Measurements from ENCODE around the gene IGFBP5.

IGFBP5 gene

DNA sequence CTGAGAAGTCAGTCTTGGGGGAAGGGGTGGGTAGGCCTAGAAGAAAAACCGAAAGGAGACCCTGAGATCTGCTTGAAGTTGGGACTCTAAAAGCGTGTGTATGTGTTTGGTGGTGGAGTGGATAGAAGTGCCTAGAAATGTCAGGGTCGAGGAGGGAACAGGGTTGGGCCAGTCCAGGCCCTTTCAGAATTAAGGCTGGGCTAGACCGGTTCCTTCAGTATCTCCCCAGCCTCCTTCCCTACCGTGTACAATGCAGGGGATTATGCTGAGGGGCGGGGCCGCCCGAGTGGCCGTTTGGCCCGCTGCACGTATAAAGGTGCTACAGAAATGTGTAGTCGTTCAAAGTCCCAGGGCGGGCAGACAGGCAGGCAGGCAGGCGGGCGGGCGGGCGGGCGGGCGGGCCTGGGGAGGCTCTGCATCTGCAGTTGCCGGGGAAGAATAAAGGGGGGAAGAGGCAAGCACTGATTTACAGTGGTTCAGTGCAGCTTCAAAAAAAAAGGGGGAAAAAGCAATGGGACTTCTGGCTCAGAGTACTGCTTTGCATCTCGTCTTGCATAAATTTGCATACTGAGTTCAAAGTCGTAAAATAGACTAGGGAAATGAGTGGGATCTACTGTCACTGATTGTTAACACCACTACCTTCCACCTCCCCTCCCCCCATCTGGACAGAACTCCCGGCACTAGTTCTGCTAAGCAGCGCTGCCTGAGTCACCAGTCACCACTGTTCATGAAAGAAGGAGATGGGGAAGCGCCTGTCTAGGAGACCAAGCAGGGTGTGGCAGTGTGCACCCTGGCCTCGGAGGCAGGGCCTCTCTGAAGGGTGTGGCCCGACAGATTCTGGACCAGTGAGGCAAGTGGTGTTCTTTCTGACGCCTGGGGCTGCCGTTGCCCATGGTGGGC is 58.5 kb downstream of the IGFBP5 start:
- DNase-seq: no peak

DNA sequence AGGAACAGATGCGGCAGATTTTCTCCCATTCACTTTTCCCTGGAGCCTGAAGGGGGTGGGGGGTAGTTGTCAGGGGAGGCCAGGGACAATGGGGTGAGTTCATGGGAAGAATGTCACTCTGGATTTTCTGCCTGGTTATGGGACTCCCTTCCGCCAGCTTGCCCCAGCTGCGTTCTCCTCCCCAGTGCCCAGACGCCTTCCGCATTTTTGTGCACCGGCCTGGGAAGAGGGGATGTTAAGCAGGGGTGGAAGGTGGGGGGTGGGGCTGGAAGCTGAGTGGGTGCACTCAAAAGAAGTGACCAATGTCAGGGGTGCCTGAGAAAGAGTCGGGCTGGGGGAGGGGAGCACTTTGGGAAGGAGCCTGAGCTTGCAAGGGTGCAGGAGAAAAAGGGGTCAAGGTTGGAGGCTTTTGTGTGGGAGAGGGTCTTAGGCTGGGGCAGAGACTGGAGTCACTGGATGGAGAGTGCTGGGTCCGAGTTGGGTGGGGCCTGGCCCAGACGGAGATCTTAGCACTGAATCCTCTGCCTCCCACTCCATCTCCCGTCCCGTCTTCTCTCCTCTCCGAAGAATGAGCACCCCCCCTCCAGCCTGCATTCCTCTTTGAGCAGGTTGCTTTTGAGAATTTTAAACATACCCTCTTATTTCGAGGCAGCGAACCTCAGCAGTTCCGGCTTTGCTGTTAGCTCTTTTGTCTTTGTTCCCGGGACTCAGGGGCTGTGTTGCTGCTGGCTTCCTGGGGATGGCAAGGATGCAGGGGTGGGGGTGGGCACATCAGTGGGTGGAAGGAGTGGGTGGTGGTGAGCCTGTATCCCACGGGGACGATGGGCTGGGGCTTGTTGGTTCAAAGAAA is 59.4 kb downstream of the IGFBP5 start:
- no peak for DNase-seq

DNA sequence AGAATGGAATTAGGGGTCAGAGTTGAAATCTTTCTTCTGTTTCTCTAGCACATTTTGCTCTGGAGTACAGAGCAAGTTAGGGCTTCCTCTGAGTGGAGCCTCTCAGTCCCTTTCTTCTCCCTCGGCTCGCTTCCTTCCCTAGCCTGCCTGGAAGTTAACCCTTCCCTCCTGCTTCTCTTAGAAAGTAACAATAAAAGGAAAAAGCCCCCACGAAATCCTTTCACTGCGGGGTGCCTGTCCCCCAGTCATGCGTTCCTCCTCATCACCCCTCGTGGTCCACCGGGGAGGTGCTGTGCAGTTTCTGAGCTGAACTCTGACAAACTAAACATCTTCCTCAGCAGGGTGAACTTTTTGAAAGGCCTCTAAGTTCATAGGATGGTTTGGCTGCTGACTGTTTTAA is 60.2 kb downstream of the IGFBP5 start:
- DNase-seq: no peak

DNA sequence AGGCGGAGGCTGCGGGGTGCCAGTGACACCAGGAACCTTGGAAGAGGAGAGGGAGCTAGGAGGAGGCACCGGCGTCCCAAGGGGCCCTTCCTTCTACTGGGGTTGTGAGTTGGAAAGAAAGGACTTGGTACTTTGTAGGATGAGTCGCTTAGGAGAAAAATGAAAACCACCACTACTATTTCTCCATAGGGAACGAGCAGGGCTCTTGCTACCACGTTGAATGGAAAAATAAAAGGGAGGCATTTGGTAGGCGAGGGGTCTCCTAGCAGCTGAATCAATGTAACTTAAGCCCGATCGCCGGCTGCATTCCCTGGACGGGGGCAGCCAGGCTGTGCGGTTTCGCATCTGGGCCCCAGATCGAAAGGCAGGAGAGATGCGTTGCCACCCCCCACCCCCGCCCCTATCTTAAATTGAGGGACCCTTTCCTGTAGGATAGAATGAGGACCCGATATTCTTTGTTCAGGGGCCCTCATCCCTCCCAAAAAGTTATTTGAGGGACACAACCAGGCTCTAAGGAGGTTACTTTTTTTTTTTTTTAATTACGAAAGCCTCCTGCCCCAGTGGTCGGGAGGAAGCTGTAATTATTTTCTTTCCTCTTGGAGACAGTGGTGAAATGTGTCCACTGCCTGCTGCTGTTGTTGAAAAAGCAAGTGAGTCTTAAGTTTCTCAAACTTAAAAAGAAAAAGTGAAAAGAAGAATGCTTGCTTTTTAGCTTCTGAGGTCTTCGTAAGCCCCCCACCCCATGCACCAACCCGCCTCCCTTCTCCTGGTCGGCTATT is 60.8 kb downstream of the IGFBP5 start:
- no peak for DNase-seq

DNA sequence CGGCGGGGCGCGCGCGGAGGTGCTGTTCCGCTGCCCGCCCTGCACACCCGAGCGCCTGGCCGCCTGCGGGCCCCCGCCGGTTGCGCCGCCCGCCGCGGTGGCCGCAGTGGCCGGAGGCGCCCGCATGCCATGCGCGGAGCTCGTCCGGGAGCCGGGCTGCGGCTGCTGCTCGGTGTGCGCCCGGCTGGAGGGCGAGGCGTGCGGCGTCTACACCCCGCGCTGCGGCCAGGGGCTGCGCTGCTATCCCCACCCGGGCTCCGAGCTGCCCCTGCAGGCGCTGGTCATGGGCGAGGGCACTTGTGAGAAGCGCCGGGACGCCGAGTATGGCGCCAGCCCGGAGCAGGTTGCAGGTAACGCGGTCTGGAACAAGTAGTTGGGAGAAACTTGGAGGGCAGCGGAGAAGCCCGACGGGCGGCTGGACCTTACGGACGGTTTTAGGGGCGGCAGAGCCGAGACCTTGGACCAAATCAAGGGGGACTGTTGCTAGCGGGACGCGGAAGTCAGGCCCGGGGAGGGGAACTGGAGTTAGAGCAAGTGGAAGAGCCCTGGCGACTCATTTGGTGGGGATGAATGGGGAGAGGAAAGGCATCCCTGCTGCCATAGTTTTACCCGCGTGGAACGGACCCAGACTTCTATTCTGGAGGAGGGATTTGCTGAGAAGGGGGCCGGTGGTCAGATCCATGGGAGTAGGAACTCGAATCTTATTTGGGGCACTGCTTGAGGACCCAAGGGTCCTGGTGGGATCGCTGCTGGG is 61.6 kb downstream of the IGFBP5 start:
- DNase-seq: no peak

DNA sequence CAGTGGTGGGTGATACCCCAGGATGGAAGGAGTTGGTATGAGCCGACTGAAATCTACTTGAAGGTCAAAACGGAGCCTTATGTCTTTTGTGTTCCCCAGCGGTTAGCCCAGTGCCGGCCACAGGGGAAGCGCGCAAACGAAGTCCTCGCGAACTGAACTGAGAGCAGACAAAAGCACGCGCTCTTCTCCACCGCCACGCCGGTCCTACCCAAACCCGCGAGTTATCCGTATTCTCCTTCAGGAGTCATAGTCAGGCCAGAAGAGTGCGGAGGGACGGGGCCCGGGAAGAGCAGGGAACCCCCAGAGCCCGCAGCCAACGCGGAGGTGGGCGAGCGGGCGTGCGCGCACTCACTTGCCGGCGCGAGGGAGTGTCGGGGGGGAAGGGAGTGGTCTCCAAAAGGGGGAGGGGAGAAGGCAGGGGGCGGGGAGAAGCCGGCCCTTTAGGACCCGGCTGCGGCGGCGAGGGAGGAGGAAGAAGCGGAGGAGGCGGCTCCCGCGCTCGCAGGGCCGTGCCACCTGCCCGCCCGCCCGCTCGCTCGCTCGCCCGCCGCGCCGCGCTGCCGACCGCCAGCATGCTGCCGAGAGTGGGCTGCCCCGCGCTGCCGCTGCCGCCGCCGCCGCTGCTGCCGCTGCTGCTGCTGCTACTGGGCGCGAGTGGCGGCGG is 62.3 kb downstream of the IGFBP5 start, which contains the start of gene IGFBP2:
Gene IGFBP2 (plus strand): TSS at position 469 of the 664 bp plus-strand sequence. CDS start 104 bp downstream, at position 573.
- DNase-seq: no peak

DNA sequence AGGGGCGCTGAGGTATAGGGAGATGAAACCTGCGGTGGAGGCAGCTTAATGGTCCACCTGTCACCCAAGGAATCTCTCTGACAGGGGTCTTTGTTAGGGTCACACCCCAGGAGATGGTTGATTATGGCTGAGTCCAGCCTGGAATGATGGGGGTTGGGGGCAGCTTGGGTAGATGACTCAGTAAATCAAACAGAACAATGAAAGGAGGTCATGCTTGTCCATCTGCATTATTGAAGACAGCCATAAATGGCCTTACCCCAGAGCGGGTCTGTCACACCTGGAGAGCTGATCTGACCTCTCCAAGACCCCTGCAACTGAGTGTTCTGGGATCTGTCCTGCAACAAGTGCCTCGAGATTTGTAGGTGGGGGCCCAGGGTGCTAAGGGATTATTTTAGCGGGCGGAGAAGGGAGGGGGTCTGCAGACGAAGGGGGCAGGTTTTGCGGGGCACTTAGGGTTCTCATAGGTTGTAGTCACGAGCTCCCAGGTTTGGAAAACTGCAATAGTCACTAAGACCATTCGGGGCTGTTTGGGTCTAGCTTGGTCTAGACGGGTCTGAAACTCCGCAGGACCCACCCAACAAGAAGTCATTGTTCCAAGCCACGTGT is 62.9 kb downstream of the IGFBP5 start:
- DNase-seq: no peak

DNA sequence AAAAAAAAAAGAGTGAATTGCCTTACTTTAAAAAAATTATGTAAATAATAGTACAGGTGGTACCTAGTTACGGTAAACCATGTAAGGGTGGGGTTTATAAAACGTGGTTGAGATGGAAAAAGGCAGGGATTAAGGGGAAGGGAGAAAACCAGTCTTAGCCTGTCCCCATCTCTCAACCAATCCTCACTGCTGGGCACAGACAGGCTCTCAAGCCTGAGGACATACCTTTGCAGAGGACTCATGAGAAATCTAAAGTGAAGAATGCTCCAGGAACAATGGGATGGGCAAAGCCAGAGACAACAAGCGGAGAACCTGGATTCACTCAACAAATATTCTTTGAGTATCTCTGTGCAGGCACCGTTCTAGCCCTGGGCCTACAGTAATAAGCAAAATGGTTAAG is 65.6 kb downstream of the IGFBP5 start:
- DNase-seq: no peak

DNA sequence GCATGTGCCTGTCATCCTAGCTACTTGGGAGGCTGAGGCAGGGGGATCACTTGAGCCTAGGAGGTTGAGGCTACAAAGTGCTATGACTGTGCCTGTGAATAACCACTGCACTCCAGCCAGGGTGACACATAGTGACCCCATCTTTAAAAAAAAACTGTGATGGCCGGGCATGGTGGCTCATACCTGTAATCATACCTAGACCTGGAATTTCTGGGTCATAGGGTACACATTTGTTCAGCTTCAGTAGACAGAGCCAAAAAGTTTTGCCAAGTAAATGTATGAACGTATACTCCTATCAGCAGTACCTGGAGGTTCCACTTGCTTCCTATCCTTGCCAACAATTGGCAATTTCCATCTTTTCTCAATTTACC is 68.5 kb downstream of the IGFBP5 start:
- DNase-seq: no peak

DNA sequence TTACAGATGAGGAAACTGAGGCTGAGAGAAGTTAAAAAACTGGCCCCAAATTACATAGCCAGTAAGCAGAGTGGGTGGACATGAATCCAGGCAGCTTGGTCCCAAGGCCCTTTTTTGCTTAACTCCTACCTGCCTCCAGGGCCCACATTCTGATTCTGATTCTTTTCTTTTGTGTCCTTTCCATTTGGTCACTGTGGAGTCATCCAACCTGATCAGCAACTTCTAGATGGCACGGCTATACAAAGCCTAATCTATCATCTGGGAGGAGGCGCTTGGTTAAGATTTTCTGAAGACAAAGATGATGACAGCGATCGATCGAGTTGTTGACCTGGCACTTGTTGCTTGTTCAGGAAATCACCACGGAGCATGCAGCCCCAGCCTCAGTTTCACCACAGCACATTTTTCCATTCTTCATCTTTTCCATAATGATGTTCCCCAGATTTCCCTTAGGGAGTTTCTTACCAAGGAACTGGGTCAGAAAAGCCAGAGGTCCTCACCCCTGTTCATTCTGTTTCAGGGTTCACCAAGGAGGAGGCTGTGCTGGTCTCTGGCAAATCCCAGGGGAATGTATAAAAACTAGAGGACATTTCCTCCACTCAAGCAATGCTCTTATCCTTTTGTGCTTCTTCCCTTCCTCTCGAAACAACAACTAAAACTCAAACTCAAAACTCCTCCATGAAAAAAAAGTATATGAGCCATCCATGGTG is 69.0 kb downstream of the IGFBP5 start:
- no peak for DNase-seq

DNA sequence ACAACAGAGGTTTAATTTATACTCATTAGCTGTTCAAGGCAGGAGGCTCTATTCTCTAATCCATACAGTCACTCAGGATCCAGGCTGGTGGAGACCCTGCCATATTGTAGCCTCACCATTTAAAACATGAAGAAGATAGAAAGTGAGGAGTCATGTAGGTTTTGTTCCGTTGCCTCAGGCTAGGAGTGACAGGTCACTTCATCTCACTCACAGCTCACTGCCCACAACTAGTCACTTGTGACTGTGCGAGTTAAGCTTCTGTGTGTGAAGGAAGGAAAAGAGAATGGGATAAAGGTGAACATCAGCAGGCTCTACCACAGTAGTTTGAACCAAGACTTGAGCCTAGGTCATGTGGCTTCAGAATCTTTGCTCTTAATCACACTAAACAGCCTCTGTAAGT is 71.1 kb downstream of the IGFBP5 start:
- DNase-seq: no peak

DNA sequence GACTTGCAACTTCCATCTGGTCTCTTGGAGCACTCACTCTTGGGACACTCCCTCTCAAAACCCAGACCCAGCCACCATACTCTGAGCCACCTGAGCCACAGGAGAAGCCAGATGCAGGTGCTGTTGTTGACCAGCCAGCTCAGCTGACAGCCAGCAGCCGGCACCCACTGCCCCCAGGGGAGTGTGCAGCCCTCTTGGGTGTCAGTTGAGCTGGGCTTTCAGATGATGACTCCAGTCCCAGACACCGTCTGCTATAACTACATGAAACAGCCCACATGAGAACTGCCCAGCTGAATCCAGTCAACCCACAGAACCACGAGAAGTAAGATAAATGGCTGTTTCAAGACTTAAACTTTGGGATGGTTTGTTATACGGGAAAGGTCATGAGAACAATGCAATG is 72.8 kb downstream of the IGFBP5 start:
- no peak for DNase-seq

Measured in activated CD4-positive, alpha-beta T cell treated with anti-CD3 and anti-CD28 coated beads, Interleukin-2, amount 50 U/mL, for 4 hours (primary cell).